SHP77 (cell line): Measurements from ENCODE around the gene EZR.

Experiments used
- DNase-seq, 2 experiments: peaks; one replicate each; lab custom pipeline; 2025; lab: John Stamatoyannopoulos, UW

The EZR gene

DNA sequence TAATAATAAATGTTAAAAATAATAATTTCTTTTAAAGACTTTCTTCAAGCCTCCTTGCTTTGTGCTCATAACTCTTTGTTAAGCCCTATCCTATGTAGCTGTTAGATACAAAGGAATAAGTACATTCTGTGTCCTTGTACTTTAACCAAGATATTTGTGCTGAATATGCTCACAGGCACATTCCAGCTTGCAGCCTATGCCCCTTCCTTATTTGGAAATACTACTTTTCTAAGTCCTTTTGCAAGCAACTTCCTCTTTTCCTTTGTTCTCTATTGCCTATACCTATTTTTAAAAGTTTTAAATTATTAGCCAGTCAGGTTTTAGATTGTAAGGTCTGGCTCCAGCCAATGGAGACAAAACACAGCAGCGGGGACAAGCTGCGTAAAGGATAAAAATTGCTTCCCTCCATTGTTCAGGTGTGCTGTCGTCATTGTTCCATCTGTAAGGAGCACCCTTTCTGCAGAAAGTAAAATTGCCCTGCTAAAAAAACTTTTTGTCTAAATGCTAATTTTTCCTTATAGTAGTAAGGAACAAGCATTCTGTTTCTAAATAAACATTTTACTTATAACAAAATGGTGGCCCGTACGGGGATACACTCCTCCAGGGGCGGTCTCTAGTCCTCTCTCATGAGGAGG lies 89.1 kb downstream of the EZR start:
- DNase-seq: no peak

DNA sequence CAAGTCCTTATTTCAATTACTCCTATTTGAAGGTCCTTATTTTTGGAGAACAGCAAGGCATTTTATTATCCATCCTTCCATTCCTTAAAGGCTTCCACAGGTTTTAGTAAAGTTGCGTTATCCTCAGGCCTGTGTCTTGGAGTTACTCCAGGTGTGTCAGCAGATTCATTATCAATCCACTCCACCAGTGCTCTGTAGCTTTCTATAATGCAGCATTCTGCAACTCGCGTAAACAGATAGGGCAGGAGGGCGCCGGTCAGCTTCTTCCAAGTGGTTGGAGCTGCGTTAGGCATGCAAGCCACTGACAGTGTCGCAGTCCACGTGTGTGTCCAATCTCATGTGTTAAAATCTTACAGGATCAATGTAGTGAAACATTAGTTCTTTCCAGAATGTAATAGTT lies 93.5 kb downstream of the EZR start:
- no peak for DNase-seq

DNA sequence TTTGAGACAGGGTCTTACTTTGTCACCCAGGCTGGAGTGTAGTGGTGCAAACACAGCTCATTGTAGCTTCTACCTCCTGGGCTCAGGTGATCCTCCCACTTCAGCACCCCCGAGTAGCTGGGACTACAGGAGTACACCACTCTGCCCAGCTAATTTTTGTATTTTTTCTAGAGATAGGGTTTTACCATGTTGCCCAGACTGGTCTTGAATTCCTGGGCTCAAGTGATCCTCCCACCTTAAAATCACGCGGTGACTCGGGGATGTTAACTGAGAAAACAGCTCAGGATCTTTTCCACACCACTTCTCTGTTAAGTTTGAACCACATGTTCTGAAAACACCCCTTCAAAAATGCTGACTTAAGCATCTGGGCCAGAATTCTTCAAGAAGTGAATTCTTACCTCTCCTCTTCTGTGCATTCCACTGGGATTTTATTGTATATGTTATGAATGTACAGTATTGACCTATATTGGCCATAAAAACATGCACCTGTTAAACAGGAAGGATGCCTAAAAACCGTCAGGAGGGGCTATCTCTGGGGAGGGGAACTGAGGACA lies 96.9 kb downstream of the EZR start:
- DNase-seq: no peak

DNA sequence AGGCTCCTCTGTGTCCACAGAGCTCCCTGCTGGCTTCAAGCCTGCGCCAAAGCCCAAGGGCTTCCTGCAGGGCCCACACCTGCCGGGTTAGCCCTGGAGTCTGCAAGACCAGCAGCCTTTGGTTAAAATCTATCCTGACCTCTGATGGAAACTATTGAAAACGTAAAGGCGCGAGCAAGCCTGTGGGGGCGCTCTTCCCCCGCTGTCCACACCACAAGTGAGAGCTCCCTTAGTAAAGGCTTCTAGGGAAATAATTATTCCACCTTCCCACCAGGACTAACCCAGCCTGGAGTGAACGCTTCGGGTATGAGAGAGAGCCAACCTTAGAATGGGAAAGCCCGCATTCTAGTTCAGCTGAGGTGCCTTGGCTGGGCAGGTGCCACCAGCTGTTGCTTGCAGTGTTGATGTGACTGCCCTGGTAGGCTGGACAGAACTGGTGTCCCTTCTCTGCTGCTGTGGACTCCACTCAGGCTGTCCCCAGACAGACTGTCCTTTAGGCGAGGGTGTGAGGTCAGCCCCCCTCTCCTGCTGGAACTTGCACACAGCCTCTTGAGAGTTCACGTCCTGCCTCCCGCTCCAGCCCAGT lies 100.6 kb downstream of the EZR start:
- peak in 1 of 2 experiments; percentile 45 for DNase-seq

DNA sequence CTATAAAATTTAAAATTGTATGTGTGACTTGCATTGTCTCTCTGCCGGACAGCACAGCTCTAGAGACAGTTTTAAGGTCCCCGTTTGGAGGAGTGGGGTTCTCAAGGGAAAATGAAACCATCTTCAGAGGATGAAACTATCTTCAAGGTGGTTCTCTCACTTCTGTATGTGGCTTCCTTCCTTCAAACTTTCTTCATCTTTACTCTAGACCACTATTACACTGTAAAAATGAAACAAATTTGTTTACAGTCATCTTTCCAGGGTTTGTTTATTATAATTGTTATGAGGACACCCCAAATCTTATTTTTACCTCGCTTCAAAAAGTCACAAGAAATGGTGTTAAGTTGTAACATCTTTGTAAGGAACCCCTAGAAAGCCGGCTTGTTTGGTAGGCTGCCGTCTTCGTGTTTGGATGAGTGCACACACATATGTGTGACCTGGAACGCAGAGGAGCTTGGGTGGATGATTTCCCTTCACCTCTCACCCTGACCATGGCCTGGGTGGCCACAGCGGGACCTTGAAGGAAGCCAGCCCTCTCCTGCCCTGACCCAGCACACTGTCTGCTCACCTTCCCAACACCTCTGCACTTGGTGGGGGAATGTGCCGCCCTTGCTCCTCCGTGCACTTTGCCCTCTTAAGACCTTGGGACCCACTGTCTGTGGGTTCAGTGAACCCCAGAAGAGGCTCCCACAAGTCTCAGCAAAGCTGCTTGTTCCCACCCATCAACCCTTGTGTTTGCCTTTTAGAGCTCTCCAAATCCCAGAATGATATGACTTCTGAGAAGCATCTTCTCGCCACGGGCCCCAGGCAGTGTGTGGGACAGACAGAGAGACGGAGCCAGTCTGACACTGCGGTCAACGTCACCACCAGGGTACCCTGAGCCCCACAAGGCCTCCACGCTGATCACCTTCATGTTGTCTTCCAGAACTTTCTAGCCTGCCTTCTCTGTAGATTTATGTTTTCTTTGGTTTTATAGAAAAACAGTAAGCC lies 101.5 kb downstream of the EZR start:
- DNase-seq: no peak
